AML-193 (cell line): ENCODE results near the gene KCNMA1.

ENCODE experiments used
- DNase-seq, 2 experiments: peaks; one replicate each; lab custom pipeline; 2025; lab: John Stamatoyannopoulos, UW

Gene KCNMA1

DNA sequence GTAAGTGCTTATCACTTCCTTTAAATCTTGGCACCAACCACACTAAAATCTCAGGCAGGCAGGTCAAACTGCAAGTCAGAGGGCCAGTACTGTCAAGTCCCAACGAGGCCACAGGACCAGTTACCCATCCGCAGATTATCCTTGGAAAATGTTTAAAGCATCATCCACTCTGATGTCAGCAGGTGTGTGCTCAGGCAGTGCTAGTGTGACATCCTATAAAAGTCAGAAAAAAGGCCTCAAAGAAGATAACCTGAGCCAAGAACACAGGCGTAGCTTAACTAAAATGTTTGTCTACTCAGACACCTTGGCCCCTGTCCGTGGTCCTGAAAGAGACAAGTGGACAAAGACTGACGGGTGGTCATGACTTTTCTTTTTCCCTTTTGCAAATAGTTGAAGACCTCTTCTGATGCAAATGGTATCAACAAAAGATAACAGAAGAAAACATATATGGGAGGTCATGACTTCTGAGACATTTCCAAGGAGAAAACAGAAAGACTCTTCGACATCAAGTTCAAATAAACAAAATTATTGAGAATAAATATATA is 309.3 kb downstream of the KCNMA1 start:
- peak in 1 of 2 experiments; percentile 0 for DNase-seq

DNA sequence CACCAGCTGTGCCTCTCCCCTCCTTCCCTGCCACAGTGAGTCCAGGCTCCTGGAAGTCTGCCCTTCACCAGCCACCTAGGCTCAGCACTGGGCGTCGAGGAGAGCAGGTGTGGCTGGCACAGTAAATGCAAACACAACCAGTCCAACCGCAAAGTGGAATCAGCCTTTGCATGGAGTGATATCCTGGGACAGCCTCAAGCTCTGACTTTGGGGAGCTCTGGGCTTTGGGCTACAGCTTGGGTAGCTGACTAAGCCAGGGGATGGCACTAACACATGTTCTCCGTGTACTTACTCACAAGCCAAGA is 312.4 kb downstream of the KCNMA1 start:
- DNase-seq = no peak

DNA sequence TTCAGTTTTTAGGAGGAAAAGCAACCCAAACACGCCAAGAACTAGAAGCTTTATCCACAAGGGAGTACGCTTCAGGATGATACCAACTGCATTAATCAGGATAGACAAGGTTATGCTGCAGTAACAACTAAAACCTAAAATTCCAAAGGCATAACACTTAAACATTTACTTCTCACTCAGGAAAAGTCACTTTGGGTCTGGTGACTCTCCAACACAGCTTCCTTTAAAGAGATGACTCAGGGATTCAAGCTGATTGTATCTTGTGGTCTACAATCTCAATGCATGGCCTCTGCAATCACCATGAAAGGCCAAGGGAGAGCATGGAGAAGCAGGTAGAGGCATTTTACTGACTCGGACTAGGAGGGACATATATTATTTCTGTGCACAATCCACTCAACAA is 315.8 kb downstream of the KCNMA1 start:
- DNase-seq = no peak

DNA sequence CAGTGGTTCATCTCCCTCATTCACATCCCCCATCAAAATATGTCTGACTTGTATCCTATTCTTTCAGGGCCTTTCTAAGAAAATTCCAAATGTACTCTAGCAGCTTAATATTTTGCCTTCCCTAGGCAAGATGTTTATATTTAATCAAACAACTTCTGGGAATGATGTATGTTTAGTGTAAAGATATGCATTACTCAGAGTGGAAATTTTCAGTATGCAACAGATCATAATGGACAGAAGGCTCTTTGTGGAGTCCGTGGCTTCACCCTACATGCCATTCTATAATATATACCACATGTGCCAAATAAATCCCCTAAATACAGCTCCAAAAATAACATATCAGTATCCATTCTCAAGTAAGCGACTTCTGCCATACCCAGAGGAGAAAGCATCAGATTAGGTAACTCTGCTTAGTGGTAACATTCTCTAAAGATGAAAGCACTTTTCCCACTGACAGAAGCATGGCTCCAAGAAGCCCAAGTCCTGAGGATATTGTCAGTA is 316.6 kb downstream of the KCNMA1 start:
- no peak for DNase-seq

DNA sequence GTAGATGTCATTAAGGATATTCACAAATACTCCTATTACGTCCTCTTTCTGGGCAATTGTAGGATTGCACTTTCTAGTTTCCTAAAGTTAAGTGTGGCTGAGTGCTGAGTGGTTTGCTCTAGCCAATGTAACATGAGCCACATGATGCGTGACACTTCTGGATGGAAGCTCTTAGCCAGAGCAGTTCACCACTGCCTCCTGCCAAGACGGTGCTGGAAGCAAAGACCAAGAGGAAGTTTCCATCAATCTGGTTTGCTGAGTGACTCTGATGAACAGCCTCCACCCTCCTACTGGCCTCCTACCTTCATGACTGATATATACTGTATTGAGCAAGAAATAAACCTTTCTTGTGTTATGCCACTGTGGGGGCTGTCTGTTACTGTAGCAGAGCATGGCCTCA is 318.1 kb downstream of the KCNMA1 start:
- DNase-seq = no peak

DNA sequence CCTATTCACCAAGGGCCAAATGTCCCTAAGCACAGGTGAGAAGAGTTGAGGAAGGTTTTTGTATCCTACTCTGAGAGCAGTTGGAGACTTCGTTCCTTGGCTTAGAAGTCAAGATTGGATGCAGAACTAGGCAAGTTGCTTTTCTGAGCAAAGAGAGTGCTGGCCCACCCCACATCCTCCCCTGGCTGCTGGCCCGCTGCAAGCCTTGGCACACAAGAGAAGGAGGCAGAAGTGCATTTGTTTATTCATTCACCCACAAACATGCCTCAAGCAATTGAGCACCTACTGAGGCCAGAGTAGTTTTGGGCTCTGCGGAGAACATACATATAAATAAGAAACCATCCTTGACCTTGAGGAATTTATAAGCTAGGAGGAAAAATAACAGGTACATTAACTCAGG is 318.9 kb downstream of the KCNMA1 start:
- DNase-seq = no peak

DNA sequence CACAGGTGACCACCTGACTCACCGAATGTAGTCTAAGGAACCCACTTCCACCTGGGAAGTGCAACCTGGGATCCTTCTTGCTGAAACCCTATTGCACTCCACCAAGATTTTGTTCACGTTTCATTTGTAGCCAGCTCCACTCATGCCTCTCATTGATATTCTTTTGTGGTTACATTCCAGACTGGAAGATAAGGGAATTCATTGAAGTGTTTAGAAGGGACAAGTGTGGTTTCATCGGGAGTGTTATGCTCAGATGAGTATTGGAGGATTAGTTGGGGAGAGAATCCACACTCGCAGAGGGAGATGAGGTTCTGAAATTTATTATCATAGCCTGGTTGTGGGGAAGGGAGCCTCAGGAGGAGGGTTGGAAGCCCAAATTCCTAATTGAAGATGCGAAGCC is 320.4 kb downstream of the KCNMA1 start:
- DNase-seq = no peak

DNA sequence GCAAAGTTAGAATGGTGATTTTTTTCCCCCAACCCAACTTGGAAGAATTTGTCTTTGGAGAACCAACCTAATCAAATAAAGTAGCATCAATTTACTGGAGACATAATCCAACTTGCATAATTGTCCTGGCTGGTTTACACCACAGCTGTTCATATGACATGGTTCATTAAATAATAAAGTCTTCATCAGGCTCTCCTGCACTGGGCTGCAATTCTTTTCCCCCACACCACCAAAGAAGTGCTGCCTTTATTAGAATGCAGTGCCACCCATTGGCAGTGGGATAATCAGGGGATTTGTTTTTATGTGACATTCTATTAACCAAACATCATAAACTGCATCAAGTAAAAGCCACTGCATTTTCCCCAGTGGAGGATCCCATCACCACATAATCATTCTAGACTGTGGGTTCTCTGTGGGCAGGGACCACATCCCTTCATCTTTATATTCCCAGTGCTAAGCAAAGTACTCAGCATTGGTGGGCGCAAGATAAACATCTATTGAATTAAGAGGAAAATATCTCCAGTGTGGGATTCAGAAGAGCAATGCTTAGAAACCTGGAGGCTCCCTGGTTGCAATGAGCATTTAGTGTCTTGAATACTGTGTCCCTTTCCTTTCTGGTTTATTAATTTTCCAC is 322.0 kb downstream of the KCNMA1 start:
- DNase-seq = no peak

DNA sequence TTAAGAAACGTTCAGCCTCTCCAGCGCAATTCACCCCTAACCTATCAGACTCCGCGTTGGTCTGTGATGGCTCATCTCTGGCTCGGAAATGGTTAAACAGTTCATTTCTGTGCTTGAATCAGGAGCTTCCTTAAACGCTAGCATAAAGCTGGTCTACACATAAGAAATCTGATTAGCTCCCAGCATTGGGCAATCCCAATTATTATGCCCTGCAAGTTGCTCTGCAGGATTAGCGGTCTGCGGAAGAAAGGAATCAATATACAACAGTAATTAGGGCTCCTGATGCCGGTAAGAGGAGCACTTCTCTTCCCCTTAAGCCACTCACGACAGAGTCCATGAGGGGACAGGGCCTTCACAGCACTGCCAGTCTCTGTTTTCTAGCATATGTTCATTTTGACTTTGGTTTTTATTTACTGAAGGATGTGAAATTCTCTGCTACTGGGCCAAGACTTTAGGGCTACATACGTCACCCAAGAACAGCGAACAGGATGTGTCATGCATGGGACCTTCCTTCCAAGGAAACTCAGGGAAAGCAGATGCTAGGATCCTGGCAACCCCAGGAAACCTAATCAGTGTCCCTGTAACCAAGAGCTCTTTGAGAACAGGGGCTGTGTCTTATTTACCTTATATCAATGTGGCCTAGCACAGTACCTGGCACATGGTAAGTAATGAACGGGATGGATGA is 324.4 kb downstream of the KCNMA1 start:
- no peak for DNase-seq

DNA sequence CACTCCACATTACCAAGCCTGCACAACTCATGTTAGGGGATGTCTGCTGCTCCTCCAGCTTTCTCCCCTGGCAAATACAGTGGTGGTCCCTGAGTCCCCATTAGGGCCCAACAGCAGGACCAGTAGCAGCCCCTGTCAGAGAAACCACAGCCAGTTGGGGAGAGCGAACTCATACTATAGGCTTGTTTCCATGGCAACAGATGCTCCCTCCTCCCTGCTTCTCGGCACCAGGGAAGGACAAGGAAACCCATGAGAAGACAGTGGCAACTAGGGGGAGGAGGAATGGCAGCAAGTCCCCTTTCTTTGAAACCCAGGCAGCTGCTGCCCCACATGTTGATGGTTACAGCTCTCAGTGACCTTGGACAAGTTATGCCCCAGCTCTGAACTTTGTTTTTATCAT is 326.4 kb downstream of the KCNMA1 start:
- DNase-seq = no peak

DNA sequence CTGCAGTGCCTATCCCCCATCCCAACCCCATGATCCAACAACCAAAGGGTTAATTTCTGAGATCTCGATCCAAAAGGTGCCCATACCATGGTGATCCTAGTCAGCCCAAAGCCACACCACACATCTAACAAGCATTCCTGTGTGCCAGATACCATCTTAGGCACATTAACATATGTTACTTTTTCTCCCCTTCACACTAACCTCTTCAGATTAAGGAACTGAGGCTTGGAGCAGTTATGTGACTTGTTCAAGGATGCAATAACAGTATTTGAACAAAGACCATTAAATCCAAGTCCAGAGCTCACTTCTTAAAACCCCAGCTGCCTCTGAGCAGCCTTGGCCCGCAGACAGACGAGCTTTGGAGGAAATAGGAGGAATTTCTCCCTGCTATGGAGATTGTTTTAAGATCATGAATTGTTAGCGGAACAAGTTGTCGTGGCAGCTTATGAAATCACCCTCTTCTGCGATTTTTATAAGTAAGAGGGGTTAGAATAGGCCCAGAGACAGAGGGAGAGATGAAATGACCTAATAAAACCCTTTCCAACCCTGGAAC is 327.2 kb downstream of the KCNMA1 start:
- DNase-seq = no peak

DNA sequence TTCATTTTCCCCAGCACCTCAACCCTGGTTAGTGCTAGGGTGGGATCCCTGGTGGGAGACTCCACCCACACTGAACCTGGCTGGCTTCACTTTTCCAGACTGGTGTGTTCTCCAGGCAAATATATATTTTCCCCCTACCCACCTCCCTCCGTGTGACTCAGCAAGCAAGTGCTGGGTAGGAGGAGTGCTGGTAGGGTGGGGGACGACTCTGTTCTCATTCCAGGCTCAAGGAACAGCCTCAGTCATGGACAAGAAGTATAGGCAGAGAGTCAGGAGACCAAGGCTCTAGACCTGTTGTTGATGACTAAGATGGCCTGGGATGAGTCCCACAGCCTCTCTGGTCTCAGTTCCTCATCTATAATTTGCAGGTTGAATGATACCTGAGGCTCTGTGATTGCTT is 328.1 kb downstream of the KCNMA1 start:
- DNase-seq = no peak

DNA sequence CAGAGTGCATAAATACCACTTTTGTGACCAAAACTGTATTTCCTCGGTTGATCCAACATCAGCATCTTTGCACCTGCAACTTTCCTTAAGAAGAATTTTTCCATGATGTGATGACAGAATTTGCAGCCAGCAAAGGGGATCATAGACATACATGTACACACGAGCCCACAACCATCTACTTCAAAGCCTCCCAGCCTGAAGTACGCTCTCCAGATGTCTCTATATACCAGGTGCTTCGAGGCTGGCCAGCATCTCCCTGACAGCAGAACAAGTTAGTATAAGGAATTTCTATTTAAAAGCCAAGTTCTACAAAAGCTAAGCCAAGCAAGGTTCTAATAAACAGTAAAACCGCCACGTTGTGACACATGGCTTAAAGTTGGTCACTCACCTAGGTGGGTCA is 328.5 kb downstream of the KCNMA1 start:
- no peak for DNase-seq

DNA sequence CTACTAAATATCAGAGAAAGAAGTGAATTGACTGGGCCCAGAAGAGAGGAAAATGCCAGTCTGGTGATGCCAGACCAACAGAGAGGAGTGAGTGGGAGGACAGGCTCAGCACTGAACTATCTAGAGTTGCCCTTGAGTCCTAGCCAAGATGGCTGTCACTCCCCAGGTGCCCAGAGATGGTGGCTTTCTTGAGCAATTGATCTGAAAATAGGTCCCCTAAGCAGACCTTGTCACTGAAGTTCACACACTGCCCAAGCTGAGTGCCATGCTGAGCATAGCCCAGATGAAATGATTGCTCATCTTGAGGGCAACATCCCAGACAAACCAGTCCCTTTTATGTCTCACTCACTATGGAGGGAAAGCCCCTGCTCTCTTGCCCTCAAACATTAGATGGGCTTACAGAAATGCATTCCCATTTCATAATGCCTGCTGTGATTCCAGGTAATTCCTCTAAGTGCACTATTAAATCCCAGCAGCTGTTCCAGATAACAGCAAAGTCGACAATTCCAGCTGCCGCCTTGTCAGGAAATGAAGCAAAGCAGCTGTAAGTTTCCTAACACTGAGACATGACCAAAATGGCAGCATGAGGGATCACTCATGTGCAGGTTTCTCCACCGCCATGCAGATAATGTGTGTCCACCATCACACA is 329.4 kb downstream of the KCNMA1 start:
- no peak for DNase-seq

DNA sequence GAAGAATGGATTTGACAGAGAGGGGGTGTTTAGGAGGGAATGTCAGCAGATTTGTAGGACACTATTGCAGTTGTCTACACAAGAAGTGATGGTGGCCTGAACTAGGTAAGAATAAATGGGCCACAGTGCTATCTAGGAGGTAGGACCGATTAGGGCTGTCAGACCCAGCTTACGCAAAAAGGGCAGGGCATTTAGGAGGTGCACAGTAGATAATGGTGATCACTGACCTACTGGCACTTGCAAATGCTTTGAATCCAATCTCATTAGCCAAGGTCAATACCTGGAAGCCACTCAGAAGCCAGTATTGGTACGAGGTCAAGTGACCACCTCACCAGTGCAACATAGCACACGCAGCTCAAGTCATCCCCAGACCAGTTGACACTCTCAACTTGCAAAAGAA is 330.9 kb downstream of the KCNMA1 start:
- DNase-seq = no peak

DNA sequence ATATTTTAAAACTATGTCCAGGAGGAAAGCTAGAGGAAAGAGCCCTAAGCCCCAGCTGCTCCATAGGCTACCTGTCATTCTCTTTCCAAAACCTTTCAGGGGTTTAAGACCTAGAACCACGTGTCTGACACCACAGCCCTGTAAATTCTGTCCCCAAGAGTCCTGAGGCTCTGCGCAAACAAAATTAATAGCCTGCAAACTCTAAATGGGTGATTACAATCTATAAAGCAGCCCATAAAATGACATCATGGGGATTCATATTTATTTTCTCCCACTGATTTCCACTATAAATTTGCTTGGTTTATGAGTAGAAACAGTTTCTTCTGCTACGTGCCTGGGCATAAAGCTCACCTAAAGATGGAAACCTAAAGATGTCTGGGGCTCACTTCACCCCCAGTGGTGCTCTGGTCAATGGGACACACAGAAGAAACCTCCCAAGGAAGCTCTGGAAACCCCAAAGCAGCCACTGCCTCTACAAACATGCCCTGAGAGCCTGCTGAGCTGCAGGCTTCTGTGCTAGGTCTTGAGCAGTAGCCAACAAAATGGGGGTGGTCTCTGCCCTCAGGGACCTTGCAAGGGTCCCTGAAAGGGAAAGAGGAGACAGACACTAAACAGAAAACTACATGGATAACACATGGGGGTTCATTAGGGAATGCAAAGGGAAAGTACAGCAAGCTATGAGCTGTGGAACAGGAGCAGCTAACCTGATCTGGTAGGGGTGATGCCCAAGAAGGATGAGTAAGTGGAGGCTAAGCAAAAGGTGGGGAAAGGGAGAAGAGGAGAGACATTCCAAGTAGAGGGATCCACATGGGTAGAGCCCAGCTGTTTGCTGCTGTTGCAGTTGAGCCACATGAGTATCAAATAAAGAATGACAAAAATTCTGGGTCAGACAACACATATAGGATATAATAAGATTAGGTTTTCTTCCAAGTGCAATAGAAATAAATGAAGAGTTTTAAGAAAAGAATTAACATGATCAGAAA is 331.7 kb downstream of the KCNMA1 start:
- no peak for DNase-seq

DNA sequence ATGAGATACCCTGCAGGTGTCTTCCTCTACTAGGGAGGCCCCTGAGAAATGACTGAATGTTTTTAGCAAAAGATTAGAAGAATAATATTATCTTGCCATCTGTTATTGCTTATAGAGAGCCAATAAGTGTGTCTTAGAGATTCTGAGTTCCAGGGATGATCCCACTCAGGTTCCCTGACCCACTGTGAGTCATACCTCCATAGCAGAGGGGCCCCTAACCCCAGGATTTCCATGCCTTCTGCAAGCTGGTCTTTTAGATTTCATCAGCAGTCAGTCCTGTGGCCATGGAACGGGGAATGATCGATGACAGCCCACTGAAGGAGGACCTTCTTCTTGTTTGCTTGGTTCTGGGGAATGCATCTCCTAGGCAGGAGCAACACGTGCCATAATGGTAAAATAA is 333.4 kb downstream of the KCNMA1 start:
- DNase-seq = no peak

DNA sequence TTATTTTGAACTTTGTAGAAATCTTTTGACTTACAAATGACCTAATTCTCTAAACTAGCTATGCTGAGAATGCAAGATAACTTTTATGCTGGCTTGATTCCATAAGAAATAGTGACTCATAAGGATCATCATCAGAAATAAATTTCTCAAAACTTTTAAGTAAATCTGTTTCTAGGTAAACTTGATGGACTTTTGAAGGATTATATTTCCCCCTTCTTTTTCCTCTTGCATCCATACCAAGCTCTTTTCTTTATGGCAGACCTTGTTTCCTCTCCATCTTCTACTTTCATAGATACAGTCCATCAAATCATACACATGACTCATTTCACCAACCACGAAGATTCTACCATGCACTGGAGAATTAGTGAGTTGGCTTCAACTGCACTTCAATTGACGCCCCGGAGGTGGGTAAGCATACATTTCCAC is 336.3 kb downstream of the KCNMA1 start:
- DNase-seq = no peak

DNA sequence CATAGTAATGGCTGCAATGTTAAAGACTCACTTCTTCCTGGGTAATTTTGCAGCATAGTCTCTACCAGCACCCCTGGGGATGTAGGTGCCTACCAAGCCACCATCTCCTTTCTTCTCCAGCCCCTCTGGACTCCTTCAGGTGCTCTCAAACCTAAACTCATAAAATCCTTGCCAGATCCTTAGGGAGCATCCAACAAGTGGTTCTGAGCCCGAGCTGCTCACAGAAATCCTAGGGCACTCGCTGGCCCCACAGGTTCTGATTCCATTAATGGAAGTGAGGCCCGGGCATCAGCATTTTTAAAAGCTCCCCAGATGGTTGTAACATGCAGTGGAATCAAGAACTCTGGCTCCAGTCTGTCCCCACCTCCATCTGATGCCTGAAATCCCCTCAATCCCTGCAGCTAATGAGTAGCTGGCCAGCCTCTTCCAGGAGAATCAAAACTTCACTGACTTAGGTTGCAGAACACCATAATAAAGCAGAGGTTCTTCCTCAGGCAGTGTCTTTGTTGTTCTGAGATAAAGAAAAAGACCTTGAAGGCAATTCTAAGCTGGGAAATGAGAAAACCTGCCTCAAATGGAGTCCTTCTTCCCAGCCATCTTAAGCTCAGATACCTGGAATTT is 336.8 kb downstream of the KCNMA1 start:
- DNase-seq = no peak

DNA sequence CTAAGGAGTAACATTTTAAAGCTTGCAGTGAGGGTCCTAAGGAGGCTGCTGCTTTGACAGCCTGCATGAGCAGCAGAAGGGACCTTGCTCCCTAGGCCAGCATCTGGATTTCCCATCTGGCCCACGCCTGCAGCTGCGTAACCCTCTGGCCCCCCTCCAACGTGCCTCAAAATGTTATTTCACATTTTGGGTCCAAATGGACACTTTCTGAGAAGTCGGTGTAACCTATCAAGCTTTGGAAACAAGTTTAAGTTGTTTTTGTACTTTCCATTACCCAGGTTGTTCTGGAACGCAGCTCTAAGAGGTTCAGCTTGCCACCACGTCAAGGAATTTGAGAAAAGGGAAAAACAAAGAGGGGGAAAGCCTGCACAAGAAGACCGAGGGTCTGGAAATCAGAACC is 338.3 kb downstream of the KCNMA1 start:
- no peak for DNase-seq

DNA sequence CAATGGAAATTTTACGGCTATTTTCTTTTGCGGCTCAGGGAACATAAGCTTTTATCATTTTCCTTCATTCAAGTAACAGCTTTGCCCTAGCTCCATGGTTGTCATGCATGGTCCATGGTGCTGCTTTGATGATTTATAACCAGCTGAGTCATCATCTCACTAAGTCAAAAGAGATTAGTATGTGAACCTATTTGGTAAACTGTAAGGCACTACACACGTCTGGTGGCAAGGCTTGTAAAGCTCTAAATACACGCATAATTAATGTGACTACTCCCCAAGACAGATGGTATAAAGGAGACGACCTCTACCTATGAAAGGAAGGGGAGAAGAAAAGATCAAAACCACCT is 340.2 kb downstream of the KCNMA1 start:
- no peak for DNase-seq
